Measurements from ENCODE around the gene GBGT1.

- no peak for TF ChIP-seq CTCF (IDR thresholded peaks at IDR 0.05)
- TF ChIP-seq EZH2 (IDR thresholded peaks at IDR 0.05; ENCODE audit: borderline replicate concordance, insufficient read depth, low read depth, low read length, poor library complexity, severe bottlenecking): no peak
Measured at GRCh38 chr9:133113163-133113948, 50.4 kb downstream of the GBGT1 start.

Data from B cell (primary cell).